ENCODE data around the gene INCA1. TPM values are rescaled to one million over a fixed set of nuclear protein-coding genes. Genes with fewer than 3 reads are reported as not detected.

The INCA1 gene
- total RNA-seq, 2 donors from 2014 or later, result 0.61 to 0.69 TPM

DNA sequence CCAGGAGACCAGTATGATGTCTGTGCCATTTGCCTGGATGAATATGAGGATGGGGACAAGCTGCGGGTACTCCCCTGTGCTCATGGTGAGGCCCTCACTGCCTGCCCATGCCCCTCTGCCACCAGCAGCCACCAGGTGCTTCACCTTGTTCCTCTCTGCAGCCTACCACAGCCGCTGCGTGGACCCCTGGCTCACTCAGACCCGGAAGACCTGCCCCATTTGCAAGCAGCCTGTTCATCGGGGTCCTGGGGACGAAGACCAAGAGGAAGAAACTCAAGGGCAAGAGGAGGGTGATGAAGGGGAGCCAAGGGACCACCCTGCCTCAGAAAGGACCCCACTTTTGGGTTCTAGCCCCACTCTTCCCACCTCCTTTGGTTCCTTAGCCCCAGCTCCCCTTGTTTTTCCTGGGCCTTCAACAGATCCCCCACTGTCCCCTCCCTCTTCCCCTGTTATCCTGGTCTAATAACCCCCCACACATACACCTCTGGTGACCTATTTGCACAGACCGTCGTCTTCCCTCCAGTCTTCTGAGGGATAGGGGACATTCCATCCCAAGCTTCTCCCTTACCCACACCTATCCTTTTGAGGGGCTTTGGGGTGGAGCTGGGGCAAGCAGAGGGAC, 52.7 kb downstream of the INCA1 start:
- Mint-ChIP-seq H3K4me1 (peaks cover 40% of the 10 kb centered on the region), H3K36me3 (ENCODE audit: low read depth) (peaks cover 88% of the 10 kb centered on the region), H3K27me3 (no peaks in the 10 kb centered on the region), H3K27ac (peak overlapping the region; percentile 94), H3K9me3 (no peaks in the 10 kb centered on the region), H3K4me3 (peak overlapping the region; percentile 91)
- ATAC-seq (replicated peaks), result no peak

- no peaks in the 10 kb centered on the region for H3K27me3 Mint-ChIP-seq
- peaks cover 90% of the 10 kb centered on the region for H3K36me3 Mint-ChIP-seq (ENCODE audit: low read depth)
- peak overlapping the region; percentile 94 for H3K27ac Mint-ChIP-seq
- H3K9me3 Mint-ChIP-seq, result no peaks in the 10 kb centered on the region
- H3K4me1 Mint-ChIP-seq, result peaks cover 40% of the 10 kb centered on the region
- H3K4me3 Mint-ChIP-seq, result peak overlapping the region; percentile 91
- peak; percentile 22 for ATAC-seq (replicated peaks)
These were observed 53.2 kb downstream of the INCA1 start for GRCh38 chr17:4944163-4944553.

- Mint-ChIP-seq H3K27me3 (no peaks in the 10 kb centered on the region), H3K9me3 (no peaks in the 10 kb centered on the region), H3K4me1 (peaks cover 46% of the 10 kb centered on the region), H3K4me3 (peak overlapping the region; percentile 91), H3K27ac (peak overlapping the region; percentile 93), H3K36me3 (ENCODE audit: low read depth) (peaks cover 95% of the 10 kb centered on the region)
- ATAC-seq (replicated peaks), result no peak
These were observed 54.4 kb downstream of the INCA1 start for GRCh38 chr17:4942760-4943508.

DNA sequence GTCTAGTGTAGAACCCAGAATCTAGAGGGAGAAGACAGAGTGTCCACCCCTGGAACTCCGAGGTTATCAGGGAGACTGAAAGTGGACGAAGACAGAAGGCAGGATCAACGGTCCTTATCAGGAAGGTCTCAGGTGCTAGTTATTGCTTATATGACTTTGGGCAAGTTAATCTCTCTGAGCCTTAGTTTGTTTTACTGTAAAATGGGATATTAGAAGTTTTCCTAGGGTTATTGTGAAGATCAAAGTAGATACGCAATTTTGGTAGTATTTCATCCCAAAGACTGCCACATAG, 56.1 kb downstream of the INCA1 start:
- H3K4me3 Mint-ChIP-seq, result peak overlapping the region; percentile 91
- no peaks in the 10 kb centered on the region for H3K27me3 Mint-ChIP-seq
- peaks cover 94% of the 10 kb centered on the region for H3K36me3 Mint-ChIP-seq (ENCODE audit: low read depth)
- peak overlapping the region; percentile 93 for H3K27ac Mint-ChIP-seq
- ATAC-seq (replicated peaks), result no peak
- H3K9me3 Mint-ChIP-seq, result no peaks in the 10 kb centered on the region
- H3K4me1 Mint-ChIP-seq, result peaks cover 47% of the 10 kb centered on the region

DNA sequence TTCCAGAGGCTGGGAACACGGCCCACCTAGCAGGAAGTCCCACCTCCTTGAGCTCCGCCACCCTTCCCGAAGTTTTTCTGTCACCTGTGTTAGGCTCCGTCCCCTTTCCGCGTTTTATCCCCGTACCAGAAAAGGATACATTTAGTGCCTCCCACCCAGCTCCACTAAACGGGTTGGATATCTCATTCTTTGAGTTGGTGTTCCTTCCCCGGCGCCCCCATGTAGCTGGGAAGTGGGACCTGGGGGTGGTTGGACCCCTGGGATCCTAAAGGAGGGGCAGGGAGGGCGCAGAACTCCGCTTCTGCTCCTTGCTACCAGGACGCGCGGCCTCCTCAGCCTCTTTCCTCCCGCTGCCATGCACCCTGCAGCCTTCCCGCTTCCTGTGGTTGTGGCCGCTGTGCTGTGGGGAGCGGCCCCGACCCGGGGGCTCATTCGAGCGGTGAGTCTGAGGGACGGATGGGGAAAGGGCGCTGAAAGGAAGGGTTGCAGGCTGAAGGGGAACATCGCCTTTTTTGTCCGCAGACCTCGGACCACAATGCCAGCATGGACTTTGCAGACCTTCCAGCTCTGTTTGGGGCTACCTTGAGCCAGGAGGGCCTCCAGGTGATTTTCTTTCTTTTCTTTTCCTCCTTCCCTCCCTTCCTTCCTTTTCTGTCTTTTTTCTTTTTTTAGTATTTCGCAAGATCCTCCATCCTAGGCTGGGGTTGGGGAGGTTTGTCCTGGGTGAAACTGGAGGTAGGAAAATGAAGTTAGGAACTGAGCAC, 56.6 kb downstream of the INCA1 start:
- Mint-ChIP-seq H3K4me3 (peak overlapping the region; percentile 91), H3K36me3 (ENCODE audit: low read depth) (peaks cover 94% of the 10 kb centered on the region), H3K9me3 (no peaks in the 10 kb centered on the region), H3K27me3 (no peaks in the 10 kb centered on the region), H3K27ac (peak overlapping the region; percentile 93), H3K4me1 (peaks cover 51% of the 10 kb centered on the region)
- ATAC-seq (replicated peaks), result no peak

DNA sequence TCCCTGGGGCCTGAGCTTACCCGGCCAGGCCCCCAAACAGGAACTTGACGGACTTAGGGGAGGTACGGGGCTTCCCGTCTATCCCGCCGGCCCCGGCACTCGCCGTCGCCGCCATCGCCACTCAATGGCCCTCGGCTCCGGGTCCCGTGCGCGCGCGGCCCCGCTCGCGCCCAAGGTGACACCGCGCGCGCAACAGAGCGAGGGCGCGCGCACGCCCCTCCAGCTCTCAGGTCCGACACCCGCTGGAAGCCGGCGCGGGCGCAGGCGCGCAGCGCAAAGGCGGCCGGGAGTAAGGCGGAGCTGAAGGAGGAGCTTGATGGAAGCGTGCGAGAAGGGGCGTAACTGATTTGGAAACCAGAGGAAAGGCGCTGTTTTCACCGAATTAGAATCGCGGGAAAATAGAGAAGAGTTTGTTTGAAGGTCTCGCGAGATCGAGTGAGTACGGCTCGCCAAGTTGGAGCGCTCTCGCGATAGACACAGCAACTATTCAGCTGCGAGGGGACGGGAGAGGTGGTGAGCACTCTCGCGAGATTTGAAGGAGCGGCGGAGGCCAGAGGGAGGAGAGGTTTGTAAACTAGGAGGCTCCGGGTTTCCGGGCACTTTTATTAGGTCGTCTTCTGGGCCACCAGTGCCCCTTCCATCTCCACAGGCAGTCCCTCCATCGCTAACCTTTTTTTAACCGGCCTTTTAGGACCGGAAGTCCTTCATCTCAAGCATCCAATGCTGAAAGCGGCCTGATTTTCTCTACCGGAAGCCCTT, 57.3 kb downstream of the INCA1 start, which contains the start of the genes RNF167 and SLC25A11:
TSS of gene RNF167 (plus strand) at position 473 of the 759 bp plus-strand sequence. CDS start 642 bp downstream, outside the sequence.
TSS of gene SLC25A11 (minus strand) at position 251 of the 759 bp plus-strand sequence. CDS start at position 115, 136 bp downstream.
- peak within 1 kb of the TSS; percentile 91 for H3K4me3 Mint-ChIP-seq
- no peaks in the 10 kb centered on the region for H3K9me3 Mint-ChIP-seq
- peaks cover 88% of the 10 kb centered on the region for H3K36me3 Mint-ChIP-seq (ENCODE audit: low read depth)
- H3K27ac Mint-ChIP-seq, result peak within 1 kb of the TSS; percentile 93
- peak; percentile 86 for ATAC-seq (replicated peaks)
- no peaks in the 10 kb centered on the region for H3K27me3 Mint-ChIP-seq
- peaks cover 43% of the 10 kb centered on the region for H3K4me1 Mint-ChIP-seq

DNA sequence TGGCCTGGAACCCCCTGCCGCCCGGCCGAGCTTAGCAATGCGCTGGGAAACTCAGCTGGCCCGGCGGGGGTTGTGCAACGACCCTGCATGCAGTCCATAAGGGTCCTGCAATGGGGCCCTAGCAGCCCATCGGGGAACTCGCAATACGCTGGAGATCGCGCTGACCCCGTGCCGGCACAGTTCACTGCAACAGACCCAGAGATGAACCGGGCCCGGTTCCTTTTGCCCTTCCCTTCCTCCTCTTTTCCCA, 57.9 kb downstream of the INCA1 start:
- Mint-ChIP-seq H3K27me3 (no peaks in the 10 kb centered on the region), H3K4me1 (peaks cover 41% of the 10 kb centered on the region), H3K27ac (peak overlapping the region; percentile 93), H3K9me3 (no peaks in the 10 kb centered on the region), H3K4me3 (peak overlapping the region; percentile 91), H3K36me3 (ENCODE audit: low read depth) (peaks cover 84% of the 10 kb centered on the region)
- ATAC-seq (replicated peaks), result peak; percentile 0

DNA sequence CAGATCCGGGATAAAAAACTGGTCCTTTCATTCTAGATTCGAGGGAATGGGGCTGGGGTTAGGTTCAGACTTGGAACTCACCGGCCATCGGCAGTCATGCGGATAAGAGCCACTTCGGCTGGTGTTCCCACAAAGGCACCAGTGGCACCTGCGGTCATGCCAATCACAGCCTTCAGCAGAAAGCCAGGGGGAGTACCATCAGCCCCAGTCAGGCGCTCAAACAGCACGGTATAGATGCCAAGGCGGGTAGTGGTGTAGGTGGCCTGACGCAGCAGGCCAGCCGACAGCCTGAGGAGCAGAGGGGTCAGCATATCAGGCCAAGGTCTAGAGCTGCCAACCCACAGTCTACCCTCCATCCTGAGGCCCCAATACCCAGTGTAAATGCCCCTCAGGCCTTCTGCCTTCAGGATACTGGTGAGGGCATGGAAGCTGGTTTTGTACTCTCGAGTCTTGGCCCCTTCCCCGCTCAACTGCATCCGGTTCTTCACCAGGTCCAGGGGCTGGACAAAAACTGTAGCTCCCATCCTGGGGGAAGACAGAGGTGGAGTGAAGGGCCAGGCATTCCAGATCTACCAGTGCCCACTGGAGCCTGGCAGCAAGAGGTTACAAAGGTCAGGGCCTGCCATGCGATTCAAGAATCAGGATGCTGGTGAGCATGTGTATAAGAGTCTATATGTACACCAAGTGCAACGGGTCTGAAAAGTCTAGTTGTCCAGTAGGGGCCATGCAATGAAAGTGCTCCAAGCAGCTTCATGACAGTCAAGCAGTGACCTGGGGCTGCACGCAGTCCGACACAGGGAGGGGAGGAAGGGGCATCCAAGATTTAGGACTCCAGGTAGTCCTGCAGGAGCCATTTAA, 58.4 kb downstream of the INCA1 start:
- Mint-ChIP-seq H3K27me3 (no peaks in the 10 kb centered on the region), H3K9me3 (no peaks in the 10 kb centered on the region), H3K4me1 (peaks cover 41% of the 10 kb centered on the region)

More for the DNA sequence above, 58.4 kb downstream of the INCA1 start:
- H3K27ac Mint-ChIP-seq, result peak overlapping the region; percentile 93
- H3K4me3 Mint-ChIP-seq, result peak overlapping the region; percentile 91
- peaks cover 84% of the 10 kb centered on the region for H3K36me3 Mint-ChIP-seq (ENCODE audit: low read depth)
- ATAC-seq (replicated peaks), result no peak

Other genes starting within 250 kb of the INCA1 start
- gene TM4SF5, start 225.6 kb downstream of the INCA1 start, total RNA-seq, result not detected
- not detected for gene VMO1, start 211.2 kb downstream of the INCA1 start, total RNA-seq
- not detected for gene GLTPD2, start 208.6 kb downstream of the INCA1 start, total RNA-seq
- gene PSMB6, start 201.4 kb downstream of the INCA1 start, total RNA-seq, result 100 to 1,000 TPM in 1 of 2 donors, 10 to 100 TPM in 1; 91.0 to 169 TPM
- gene PLD2, start 190.4 kb downstream of the INCA1 start, total RNA-seq, result 10 to 100 TPM; 23.3 to 35.0 TPM
- gene MINK1, start 164.2 kb downstream of the INCA1 start, total RNA-seq, result 100 to 1,000 TPM in 1 of 2 donors, 10 to 100 TPM in 1; 68.6 to 127 TPM
- gene C17orf107, start 98.0 kb downstream of the INCA1 start, total RNA-seq, result 1 to 10 TPM in 1 of 2 donors, under 1 TPM in 1; 0.67 to 3.4 TPM
- under 1 TPM; 0.35 to 0.69 TPM for gene CHRNE, start 94.4 kb downstream of the INCA1 start, total RNA-seq
- under 1 TPM in 1 of 2 donors, not detected in 1; 0.11 TPM for gene GP1BA, start 65.2 kb downstream of the INCA1 start, total RNA-seq
- gene SLC25A11, start 57.5 kb downstream of the INCA1 start, total RNA-seq, result 10 to 100 TPM; 54.7 to 68.5 TPM
- gene RNF167, start 57.3 kb downstream of the INCA1 start, total RNA-seq, result 100 to 1,000 TPM; 184 to 197 TPM
- 1,000 to 10,000 TPM; 1,346 to 1,950 TPM for gene PFN1, start 49.0 kb downstream of the INCA1 start, total RNA-seq
- 10 to 100 TPM; 27.4 to 30.3 TPM for gene ENO3, start 46.4 kb downstream of the INCA1 start, total RNA-seq
- gene SPAG7, start 29.7 kb downstream of the INCA1 start, total RNA-seq, result 10 to 100 TPM; 71.6 to 83.4 TPM
- gene CAMTA2, start 9.8 kb downstream of the INCA1 start, total RNA-seq, result 100 to 1,000 TPM in 1 of 2 donors, 10 to 100 TPM in 1; 66.9 to 103 TPM
- gene KIF1C, start 428 bp upstream of the INCA1 start, total RNA-seq, result 10 to 100 TPM; 47.4 to 54.4 TPM
- under 1 TPM; 0.11 to 0.26 TPM for gene SLC52A1, start 37.9 kb upstream of the INCA1 start, total RNA-seq
- 1 to 10 TPM; 1.4 to 1.9 TPM for gene ZFP3, start 80.9 kb upstream of the INCA1 start, total RNA-seq
- 10 to 100 TPM; 10.7 to 16.3 TPM for gene ZNF232, start 114.4 kb upstream of the INCA1 start, total RNA-seq
- under 1 TPM; 0.06 to 0.08 TPM for gene USP6, start 118.5 kb upstream of the INCA1 start, total RNA-seq
- gene ZNF594, start 194.3 kb upstream of the INCA1 start, total RNA-seq, result 1 to 10 TPM; 4.7 to 6.3 TPM
- gene SCIMP, start 237.3 kb upstream of the INCA1 start, total RNA-seq, result not detected